Suppressor macrophage (primary cell): Measurements from ENCODE around the gene TMC1.
"Not testable (repeated sequence)": the region's sequence is repeated elsewhere in the genome, so short reads cannot be mapped to it uniquely, and the experiment has no call there.

Source experiments
- DNase-seq, 4 experiments: peaks; one replicate each; pipeline ENCODE4 v3.0.0-alpha.2; 2020 to 2022

The TMC1 gene

GRCh38 chr9:72775570-72775969, 254.2 kb downstream of the TMC1 start:
- peak in 3 of 4 experiments; percentile 8 to 35 (median 10) for DNase-seq

GRCh38 chr9:72779614-72780013, 258.2 kb downstream of the TMC1 start:
- DNase-seq: no peak

GRCh38 chr9:72786948-72787347, 265.5 kb downstream of the TMC1 start:
- no peak for DNase-seq

- no peak for DNase-seq
Observed at GRCh38 chr9:72788966-72789735, 267.7 kb downstream of the TMC1 start.

GRCh38 chr9:72789885-72790284, 268.5 kb downstream of the TMC1 start:
- DNase-seq: no peak

- DNase-seq: no peak
Observed at GRCh38 chr9:72790989-72791388, 269.6 kb downstream of the TMC1 start.

- no peak for DNase-seq
Observed at GRCh38 chr9:72791436-72791835, 270.0 kb downstream of the TMC1 start.

- DNase-seq: no peak
Observed at GRCh38 chr9:72794946-72795345, 273.5 kb downstream of the TMC1 start.

- no peak for DNase-seq
Observed at GRCh38 chr9:72800328-72800994, 279.1 kb downstream of the TMC1 start.

GRCh38 chr9:72805238-72805637, 283.8 kb downstream of the TMC1 start:
- no peak for DNase-seq

- DNase-seq: not testable (repeated sequence)
Observed at GRCh38 chr9:72806313-72806809, 285.0 kb downstream of the TMC1 start.

- DNase-seq: no peak
Observed at GRCh38 chr9:72807765-72808445, 286.5 kb downstream of the TMC1 start.

- no peak for DNase-seq
Observed at GRCh38 chr9:72808446-72808768, 287.0 kb downstream of the TMC1 start.

- DNase-seq: no peak
Observed at GRCh38 chr9:72809586-72809985, 288.2 kb downstream of the TMC1 start.

- no peak for DNase-seq
Observed at GRCh38 chr9:72812559-72813111, 291.2 kb downstream of the TMC1 start.

- no peak for DNase-seq
Observed at GRCh38 chr9:72813544-72813943, 292.1 kb downstream of the TMC1 start.

- DNase-seq: no peak
Observed at GRCh38 chr9:72814083-72814597, 292.7 kb downstream of the TMC1 start.

- no peak for DNase-seq
Observed at GRCh38 chr9:72816666-72817065, 295.3 kb downstream of the TMC1 start.

- no peak for DNase-seq
Observed at GRCh38 chr9:72817413-72817812, 296.0 kb downstream of the TMC1 start.

- DNase-seq: no peak
Observed at GRCh38 chr9:72818385-72818784, 297.0 kb downstream of the TMC1 start.

GRCh38 chr9:72823971-72824370, 302.6 kb downstream of the TMC1 start:
- no peak for DNase-seq

GRCh38 chr9:72826996-72827949, 305.9 kb downstream of the TMC1 start:
- peak in 1 of 4 experiments; percentile 17 for DNase-seq
